ENCODE measurements around the gene KMT5B.

- no peak for TF ChIP-seq CTCF (IDR thresholded peaks at IDR 0.05 in 2 of 3, conservative IDR thresholded peaks at IDR 0.05 in 1 of 3; ENCODE audit: borderline replicate concordance in 1 of 3, insufficient read depth in 1 of 3, low read depth in 2 of 3, low read length in 2 of 3)
- TF ChIP-seq SP1 (IDR thresholded peaks at IDR 0.05; ENCODE audit: low read depth) = no peak
Observed at GRCh38 chr11:68262544-68262827, 49.4 kb upstream of the KMT5B start.

Data from HCT116 (cell line).